ENCODE measurements around the gene NPFFR1.

Gene NPFFR1

DNA sequence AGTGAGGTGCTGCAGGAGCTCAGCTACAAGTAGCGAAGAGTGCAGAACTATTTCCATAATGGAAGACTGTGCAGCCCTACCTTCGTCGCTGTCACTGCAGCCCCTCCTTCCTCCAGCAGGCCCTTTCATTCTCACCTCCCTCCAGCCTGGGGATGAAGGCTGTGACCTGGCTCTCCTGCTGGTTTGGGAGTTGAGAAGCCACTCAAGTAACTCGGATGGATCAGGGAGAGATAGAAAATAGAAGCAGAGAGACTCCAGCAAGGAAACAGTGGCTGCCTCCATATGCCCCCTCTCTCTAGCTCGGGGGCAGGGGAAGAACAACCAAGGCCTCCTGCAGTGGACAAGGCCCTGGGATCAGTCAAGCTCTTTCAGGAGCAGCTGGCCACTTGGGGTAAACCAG lies 37.4 kb upstream of the NPFFR1 start:
- FAIRE-seq (no peak), DNase-seq (ENCODE audit: insufficient read length, low spot score) (no peak)
- TF ChIP-seq, protein P1, sequence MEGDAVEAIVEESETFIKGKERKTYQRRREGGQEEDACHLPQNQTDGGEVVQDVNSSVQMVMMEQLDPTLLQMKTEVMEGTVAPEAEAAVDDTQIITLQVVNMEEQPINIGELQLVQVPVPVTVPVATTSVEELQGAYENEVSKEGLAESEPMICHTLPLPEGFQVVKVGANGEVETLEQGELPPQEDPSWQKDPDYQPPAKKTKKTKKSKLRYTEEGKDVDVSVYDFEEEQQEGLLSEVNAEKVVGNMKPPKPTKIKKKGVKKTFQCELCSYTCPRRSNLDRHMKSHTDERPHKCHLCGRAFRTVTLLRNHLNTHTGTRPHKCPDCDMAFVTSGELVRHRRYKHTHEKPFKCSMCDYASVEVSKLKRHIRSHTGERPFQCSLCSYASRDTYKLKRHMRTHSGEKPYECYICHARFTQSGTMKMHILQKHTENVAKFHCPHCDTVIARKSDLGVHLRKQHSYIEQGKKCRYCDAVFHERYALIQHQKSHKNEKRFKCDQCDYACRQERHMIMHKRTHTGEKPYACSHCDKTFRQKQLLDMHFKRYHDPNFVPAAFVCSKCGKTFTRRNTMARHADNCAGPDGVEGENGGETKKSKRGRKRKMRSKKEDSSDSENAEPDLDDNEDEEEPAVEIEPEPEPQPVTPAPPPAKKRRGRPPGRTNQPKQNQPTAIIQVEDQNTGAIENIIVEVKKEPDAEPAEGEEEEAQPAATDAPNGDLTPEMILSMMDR (IDR thresholded peaks at IDR 0.05; ENCODE audit: insufficient read depth, missing control alignments), result no peak

DNA sequence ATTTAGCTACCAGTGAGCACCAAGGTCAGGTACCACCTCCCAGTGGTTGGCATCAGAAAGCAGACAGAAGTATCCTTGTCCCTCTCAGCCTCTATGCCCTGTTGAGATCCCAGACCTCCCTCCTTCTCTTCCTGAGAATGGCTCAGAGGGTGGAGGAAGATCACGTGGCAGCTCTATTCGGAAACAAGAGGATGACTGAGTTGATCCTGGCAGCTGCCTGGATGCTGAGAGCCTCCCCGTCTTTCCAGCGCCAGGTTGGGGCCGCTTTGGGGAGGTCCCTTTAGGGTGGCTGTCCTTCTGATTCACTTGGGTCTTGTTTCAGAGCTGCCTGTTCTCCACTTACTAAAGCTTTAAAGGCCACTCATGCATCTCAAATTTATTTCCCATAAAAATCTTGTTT lies 36.9 kb upstream of the NPFFR1 start:
- FAIRE-seq (no peak), DNase-seq (ENCODE audit: insufficient read length, low spot score) (no peak)
- TF ChIP-seq, protein P1 (IDR thresholded peaks at IDR 0.05; ENCODE audit: insufficient read depth, missing control alignments), result no peak

DNA sequence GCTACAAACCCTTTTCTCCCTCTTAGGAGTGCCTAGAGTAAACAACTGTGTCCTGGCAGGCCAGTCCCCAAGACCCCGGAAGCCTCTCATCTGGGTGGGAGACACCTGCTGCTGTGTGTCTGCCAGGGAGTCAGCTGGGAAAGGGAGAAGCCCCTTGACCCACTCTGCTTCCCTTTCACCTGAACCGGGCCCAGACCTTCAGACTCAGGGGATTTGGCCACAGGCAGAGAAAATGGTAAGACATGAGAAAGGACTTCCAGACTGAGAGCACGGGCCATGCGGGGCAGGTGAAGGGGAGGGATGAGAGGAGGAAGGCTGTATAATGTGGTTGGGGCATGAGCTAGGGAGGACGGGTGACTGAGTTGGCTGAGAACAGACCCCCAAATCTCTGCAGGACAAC lies 36.0 kb upstream of the NPFFR1 start:
- DNase-seq (ENCODE audit: insufficient read length, low spot score) (no peak), FAIRE-seq (no peak)
- TF ChIP-seq, protein P1 (IDR thresholded peaks at IDR 0.05; ENCODE audit: insufficient read depth, missing control alignments), result no peak

DNA sequence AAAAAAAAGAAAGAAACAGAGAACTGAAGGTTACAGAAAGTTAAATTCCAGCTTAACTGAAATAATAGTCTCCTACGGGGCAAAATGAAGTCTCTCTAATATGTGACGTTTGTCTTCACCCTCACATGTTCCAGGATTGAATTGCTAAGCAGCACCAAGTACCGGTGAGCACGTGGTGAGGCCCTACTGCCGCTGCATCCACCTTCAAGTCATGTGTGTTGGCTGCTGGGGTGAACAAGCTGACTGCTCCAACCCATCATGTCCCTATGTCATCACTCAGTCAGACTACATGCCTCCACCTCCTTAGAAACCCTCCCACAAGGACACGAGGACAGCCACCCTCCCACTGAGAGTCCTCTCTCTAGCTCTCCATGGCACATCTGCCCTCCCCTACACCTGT lies 35.4 kb upstream of the NPFFR1 start:
- no peak for DNase-seq (ENCODE audit: insufficient read length, low spot score)
- no peak for FAIRE-seq
- TF ChIP-seq, protein P1 (IDR thresholded peaks at IDR 0.05; ENCODE audit: insufficient read depth, missing control alignments), result no peak

DNA sequence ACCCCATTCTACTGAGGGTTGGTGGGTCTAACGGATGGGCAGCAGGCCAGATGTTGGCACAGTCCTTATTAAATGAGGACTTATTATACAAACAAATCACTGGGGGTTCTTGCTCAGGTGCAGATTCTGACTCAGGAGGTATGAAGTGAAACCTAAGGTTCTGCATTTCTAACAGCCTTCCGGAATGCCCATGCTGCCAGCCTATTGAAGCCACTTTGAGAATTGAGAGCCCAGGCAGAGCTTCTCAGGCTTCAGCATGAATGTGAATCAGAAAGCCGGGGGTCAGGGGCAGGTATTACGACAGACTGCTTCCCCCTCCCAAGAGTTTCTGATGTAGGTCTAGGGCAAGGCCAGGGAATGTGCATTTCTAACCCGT lies 34.1 kb upstream of the NPFFR1 start:
- DNase-seq (ENCODE audit: insufficient read length, low spot score), result no peak
- no peak for FAIRE-seq
- TF ChIP-seq, protein P1 (IDR thresholded peaks at IDR 0.05; ENCODE audit: insufficient read depth, missing control alignments), result no peak

DNA sequence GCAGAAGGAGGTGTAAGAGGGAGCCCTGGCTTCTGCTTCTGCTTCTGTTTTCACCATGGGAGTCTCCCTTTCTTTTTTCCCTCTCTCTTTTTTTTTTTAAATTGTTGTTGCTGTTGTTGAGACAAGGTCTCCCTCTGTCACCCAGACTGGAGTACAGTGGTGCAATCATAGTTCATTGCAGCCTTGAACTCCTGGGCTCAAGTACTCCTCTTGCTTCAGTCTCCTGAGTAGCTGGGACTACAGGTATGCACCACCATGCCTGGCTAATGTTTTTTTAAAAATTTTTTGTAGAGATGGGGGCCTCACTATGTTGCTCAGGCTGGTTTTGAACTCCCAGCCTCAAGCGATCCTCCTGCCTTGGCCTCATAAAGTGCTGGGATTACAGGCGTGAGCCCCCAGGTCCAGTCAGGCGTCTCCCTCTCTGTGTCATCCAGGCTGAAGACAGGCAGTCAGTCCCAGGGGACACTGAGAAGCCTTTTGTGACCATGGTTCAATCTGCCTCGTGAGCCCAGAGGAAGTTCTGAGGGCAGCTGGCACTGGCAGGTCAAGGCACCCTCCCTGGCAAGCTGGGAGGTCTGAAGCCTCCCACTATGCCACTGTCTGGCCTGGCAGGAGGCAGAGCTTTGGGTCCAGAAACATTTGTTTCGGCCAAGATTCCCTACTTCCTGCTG lies 33.6 kb upstream of the NPFFR1 start:
- no peak for FAIRE-seq
- TF ChIP-seq, protein P1 (IDR thresholded peaks at IDR 0.05; ENCODE audit: insufficient read depth, missing control alignments), result no peak

DNA sequence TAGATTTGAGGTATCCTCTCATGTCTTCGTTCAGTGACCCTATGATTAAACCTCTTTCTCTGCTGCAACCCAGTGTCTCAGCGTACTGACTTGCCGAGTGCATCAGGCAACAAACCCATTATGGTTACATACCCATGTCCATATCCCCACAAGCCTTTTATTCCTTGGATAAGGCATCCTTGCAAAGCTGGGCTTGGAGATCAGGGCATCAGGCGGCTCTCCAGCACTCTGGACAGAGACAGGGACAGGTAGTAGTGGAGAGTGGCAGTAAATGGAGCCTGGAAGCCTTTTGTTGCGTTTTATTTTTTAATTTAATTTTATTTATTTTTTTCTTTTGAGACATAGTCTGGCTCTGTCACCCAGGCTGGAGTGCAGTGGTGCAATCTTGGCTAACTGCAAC lies 32.0 kb upstream of the NPFFR1 start:
- DNase-seq (ENCODE audit: insufficient read length, low spot score), result no peak
- TF ChIP-seq, protein P1 (IDR thresholded peaks at IDR 0.05; ENCODE audit: insufficient read depth, missing control alignments), result no peak
- no peak for FAIRE-seq

More for the DNA sequence above, 33.6 kb upstream of the NPFFR1 start:
- no peak for DNase-seq (ENCODE audit: insufficient read length, low spot score)

Data from D721Med (cell line).